GM12892 (cell line): Measurements from ENCODE around the gene LHX8.

Experiments used
- POLR2A ChIP-seq: IDR thresholded peaks from 2 replicates; pipeline ENCODE4 v1.6.1; 2011; ENCODE audit warnings: low read depth, low read length, control low read depth
- POLR2AphosphoS5 ChIP-seq: IDR thresholded peaks from 2 replicates; pipeline ENCODE4 v1.6.1; 2011; ENCODE audit warnings: low read depth, low read length, control low read depth

- TF ChIP-seq POLR2A: no peak
- TF ChIP-seq POLR2AphosphoS5: no peak
These were observed 2.1 kb downstream of the LHX8 start for GRCh38 chr1:75136195-75136815.
